HG03457 (cell line): Measurements from ENCODE around the gene TBX15.

ENCODE experiments used
- ATAC-seq: cut with Tn5 transposase; IDR thresholded peaks from one replicate; pipeline ENCODE4 v1.9.1; 2021; ENCODE audit warnings: moderate number of reproducible peaks; ENCODE audit not compliant: unreplicated experiment

The TBX15 gene

DNA sequence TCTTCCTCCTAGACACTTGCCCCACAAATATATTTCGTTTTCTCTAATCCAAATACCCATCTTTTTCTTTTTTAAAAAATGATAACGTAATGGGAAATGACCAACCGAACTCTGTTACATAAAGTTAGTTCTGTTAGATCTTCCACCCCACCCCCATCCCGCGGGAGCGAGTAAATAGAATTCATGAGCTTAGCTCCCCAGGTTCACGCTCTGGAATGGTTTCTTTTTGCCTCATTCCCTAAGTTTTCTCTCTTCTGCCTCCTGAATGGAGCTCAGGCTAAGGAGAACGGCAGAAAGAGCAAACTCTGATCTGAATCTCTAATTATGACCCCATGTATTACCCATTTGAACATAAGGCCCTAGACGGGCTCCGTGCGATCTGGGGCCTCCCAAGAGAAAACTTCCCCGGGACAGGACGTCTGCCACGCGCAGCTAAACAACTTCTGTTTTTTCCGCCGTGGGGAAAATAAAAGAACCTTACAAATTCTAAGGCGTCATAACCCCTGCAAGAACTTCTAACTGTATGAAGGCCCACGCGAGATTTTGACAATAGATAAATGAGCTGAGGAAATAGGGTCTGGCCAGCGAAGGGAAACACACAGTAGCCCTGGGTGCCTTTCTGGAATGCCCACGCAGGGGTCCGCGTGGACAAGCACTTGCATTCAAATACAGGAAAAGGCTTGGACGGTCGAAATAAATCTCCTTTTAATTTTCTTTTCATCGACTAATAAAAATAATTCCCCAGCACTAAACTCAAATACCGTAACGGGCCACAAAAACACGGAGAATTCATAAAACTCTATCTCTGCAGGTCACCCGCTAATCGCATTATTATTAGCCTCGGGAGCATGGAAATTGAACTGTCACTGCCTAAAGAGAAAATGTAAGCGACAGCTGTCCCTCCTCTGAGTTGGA, 2.2 kb downstream of the TBX15 start:
- ATAC-seq, result no peak

DNA sequence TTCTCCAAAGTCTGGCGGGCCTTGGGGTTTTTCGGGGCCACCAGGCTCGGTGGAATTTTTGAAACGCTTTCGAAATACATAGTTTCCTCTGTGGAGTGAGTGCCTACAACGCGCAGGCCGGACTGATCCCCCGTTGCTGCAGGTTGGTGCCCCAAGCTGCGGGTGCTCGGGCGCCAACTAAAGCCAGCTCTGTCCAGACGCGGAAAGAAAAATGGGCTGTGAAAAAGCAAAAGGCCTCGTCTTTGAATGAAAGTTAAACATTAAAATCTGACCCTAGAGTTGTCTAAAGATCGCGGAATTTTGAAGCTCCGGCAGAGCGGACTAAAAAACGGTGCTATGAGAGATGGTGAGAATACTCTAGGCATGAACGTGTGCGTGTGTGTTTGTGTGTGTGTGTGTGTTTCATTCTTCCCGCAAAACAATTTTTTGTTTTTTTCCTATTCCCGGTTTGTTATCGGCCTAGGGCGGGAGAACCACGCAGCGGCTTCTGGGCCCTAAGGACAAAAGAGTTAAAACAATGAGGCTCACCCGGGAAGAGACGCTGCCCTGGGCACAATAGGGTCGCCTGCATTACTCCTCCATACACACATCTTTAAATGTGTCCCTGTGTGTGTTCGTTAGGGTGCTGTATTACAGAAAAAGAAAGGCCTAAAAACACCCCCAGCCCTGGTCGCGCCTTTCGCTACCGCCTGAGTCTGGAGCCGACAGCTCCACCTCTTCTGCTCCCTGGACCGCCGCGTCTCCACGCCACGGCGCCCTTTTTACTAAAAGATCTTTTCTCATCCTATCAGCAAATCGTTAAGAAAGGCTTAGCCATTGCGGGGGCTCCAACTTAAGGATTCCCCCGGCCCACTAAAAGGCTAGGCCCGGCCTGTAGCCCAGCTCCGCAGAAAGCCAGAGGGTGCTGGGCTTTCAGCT, 3.2 kb downstream of the TBX15 start:
- no peak for ATAC-seq

DNA sequence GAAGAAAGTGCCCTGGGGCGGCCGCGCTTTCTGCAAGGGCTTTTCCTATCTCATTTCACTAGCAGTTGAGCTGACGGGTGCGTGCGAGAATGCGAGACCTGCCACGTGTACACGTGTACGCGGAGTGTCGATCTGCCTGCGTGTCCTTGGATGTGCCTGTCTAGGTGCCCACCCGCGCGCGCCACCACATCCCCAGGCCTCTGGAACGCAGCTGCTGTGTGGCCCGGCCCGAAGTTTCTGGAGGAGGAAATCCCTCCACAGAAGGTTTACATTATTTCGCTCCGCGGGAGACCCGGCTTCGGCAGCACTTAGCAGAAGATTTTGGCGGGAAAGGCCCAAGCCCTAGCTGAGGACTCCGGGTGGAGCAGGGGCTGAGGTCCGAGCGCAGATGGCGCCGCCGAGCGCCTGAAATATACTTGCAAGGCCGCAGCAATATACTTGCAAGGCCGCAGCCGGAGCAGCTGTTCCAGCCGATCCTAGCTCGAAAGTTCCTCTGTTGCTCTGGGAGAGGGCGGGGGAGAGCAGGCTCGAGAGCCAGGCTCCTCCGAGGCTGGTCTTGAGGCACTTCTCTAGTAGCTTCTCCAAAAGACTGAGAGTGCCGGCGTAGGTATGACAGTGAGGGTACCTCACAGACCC, 3.9 kb downstream of the TBX15 start:
- no peak for ATAC-seq

DNA sequence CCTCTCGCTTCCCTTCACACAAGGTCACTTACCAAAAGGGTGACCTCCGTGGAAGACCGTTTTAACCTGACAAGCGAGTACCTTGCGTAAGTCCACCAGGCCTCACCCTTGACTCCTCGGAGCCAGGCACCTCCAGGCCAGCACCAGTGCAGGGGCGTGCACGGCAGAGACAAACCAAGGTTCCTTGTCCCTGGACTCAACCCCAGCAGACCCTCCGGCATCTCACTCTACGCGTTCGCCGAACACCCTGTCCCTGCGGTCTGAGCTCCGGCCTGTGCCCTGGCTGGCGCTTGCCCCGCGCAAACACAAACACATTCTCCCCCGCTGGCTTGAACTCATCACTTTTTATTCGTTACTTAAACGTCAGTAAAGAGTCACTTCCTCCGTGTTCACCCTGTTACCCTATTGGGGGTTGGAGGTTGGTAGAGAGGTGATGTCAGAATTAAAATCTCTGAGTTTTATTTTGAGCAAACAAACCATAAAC, 4.5 kb downstream of the TBX15 start:
- ATAC-seq, result no peak

DNA sequence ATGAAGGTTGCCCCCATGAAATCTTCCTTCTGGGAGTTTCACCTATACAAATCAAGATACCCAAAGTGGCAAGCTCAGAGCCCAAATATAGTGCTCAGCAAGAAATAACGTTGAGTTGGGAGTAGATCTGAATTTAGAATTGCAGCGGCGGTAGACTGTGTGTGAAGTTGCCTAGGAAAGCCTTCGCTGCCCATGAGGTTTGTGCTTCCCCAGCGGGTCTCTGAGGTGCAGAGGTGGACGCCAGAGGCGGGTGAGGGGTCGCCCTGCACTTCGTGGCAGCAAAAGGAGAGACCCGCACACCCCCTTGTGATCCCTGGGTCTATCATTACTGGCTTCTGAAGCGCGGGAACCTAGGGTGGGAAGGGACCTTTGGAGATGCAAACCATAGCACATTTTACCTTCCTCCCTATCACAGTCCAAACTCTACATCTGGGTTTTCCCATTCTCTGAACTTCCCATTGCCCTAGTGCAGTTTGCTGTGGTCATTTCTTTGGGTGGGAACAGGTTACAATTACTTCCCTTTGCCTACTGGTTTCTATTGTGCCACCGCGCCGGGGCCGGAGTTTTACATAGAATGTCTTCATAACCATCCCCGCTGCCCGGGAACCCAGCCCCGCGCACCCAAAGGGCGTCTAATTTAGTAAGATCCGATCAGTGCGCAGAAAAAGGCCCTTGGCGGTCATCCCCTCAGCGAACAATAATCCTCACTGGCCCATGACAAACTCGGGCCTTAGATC, 5.2 kb downstream of the TBX15 start:
- no peak for ATAC-seq

DNA sequence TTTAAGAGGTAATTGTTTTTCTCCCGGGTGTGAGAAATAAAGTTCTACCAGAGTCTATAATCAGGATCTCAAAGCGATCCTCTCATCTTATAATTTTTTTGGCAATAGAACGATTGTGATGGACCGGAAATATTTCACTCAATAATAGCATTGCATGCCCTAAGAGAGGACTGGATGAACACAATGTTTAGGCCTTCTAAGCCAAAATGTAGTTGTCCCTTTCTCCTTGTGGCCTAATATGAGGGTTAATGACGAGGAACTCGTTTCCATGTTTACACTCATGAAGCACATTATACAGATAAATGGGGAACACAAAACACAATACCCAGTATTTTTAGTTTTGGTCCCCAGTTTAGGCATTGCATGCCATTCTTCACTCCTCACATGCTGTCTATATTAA, 5.9 kb downstream of the TBX15 start:
- ATAC-seq, result no peak

DNA sequence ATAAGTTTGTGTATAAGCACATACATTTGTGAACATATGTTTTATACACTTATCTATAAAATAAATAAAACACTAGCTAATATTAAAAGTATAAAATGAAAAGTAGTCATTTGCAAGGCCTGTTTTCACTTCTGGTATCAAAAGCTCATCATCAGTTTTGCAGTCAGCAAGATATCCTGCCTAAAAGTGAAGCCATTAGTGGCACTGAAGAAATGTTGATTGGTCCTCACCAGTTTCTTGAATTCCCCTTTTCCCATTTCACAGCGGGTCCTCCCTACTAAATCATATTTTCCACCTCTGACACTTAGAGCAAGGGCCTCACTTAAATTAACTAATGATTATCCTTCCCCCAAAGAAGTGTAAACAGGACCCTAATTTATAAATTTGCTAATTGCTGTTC, 6.7 kb downstream of the TBX15 start:
- ATAC-seq, result no peak

DNA sequence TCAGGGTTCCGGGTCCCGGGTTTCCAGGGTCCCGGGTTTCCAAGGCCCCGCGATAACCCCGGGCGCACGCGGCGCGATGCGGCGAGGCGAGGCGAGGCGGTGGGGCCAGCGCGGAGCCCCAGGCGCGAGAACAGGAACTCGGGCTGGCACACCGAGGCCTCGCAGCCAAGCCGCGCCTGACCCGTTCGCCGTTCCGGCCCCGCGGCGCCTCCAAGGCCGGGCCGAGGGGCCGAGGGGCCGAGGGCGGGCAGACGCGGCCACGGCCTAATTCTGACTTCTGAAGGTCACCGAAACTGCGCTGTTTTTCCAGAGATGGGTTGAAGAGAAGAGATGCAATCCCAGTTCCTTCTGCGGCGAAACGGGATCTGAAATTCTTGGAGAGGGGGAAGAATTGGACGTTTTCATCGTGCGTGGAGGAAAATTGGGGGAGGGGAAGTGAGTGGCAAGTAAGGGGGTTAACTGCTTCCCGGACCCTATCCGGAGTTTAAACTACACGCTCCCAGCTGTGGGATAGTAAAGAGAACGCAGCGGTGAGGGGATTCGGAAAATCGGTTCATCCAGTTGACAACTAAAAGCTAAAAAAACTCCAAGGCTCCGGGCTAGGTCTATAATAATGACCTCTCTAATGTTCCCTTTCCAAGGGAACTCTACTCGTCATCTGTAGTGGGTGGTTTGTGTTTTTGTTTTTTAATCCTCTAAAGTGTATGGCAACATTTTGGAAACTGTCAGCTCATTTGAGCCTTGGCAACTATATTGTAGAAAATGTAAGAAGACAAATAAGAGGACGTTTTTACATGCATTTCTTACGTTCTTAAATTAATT, 8.2 kb downstream of the TBX15 start:
- no peak for ATAC-seq

DNA sequence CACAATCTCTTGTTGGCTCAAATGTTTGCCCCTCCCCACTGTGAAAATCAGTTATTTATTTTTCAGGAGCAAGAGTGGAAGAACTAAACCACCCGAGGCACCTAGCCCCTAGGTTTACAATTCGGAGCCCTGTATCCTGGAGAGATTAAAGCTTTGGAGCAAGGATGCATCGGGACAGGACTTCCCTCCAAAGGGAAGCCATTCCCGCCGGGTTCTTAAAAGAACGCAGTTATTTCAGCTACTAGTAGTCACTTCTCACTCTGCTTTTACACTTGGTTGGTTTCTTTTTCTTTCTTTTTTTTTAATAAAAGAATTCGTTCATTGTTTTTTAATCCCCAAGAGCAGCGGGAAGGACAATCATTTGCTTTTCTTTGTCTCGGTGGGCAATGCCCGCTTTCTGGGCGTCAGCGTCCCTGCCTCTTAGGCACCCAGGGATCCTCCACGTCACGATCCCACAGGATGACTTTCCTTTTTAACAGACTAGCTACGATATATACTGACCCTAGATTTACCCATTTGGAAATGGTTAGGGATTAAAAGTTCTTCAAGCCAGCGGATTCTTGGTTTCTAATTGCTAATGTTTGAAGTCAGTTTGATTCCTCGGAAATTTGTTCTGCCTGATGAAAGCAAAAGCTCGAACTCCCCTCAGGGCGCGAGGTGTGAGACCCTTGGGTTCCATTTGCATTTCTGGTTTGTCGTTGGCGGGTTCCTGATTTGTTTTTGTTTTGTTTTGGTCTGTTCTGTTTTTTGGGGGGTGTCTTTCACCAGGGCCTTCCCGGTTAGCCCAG, 9.0 kb downstream of the TBX15 start:
- ATAC-seq, result no peak

DNA sequence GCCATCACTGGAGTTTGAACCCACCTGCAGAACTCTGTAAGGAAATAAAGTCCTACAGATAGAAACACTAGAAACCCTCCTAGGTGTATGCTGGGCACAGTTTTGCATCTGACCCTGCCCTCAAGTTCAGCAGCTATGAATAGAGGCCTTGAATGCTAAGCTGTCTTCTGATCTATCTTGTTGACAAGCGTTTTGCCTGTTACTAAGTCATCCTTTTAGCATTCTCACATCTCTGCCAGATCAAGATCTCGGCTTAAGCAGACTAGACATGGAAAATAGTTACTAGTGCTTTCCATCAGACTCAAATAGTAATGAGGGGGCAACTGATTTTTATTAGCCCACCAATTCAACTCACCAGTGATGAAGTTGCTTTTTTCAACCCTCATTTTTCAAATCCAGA, 10.5 kb downstream of the TBX15 start:
- ATAC-seq, result no peak

DNA sequence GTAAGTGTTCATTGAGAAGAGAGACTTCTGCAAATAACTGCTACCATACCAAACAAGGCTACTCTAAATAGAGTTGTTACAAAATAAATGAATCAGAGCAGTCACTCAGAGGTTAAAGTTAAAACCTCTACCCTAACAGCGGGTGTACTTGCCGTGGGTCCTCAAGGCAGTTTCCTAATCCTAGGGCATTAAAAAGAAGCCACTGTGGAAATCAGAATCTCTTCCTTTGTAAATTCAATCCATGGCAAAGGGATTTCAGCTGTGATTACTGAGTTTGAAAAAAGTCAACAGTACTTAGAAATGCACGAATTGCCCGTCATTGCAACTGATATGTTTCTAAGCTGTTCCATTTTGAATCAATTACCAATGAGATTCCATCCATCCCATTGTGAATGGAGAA, 13.5 kb downstream of the TBX15 start:
- ATAC-seq, result no peak

DNA sequence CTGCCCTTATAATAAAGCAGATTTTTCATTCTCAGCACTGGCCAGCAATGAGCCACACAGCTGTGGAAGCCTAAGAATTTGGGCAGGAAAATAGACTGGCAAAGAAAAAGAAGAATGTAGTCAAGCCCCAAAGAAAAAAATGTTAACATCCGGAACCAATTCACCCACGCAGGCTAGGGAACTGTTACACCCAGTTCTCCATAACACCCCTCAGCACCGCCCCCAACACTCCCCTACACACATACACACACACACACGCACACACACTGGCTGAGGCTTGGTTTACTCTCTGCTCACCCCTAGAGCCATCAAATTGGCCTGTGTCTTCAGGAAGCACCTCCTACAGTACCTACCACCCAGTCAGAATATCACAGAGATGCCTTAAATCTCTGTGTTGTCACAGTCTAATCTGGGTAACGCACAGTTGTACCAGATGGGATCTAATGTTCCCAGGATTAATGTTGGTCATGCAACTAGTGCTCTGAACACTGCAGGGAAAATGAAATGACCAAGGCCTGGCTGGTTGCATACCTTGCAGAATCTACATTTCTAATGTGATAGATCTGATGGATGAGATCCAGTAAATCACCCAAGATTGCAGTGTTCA, 14.5 kb downstream of the TBX15 start:
- no peak for ATAC-seq

DNA sequence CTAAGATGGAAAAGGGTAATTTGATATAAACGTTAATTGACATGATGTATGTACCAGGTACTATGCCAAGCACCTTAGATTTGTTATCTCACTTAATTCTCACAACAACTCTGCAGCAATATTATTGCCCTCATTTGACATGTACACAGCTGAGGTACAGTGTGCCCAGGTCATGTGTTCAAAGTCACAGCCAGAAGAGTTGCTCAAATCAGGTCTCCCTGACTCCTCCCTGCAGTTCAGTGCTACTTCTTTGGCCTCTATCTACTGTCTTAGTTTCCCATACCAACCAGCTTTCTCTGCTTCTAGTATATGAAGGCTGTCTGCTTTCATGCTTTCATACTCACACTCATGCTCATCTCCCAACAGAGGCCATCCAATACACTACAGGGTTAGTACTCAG, 15.1 kb downstream of the TBX15 start:
- no peak for ATAC-seq

DNA sequence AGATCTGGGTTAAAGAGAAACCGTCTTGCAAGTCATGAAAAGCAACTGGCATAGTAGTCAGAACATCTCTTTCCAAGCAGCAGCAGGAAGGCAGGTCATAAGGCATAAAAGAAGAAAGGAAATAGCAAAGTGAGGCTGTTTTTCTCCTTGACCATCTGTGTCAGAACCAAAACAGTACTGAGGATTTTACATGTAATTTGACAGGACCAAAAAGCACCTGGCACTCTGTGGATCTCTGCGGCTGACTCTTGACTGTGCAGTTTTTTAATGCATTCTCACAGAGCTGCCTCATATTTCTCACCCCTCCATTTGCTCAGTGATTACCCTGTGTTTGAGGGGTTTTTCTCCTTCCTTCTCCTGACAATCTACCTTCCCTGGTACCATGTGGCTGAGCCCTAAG, 17.7 kb downstream of the TBX15 start:
- ATAC-seq, result no peak

DNA sequence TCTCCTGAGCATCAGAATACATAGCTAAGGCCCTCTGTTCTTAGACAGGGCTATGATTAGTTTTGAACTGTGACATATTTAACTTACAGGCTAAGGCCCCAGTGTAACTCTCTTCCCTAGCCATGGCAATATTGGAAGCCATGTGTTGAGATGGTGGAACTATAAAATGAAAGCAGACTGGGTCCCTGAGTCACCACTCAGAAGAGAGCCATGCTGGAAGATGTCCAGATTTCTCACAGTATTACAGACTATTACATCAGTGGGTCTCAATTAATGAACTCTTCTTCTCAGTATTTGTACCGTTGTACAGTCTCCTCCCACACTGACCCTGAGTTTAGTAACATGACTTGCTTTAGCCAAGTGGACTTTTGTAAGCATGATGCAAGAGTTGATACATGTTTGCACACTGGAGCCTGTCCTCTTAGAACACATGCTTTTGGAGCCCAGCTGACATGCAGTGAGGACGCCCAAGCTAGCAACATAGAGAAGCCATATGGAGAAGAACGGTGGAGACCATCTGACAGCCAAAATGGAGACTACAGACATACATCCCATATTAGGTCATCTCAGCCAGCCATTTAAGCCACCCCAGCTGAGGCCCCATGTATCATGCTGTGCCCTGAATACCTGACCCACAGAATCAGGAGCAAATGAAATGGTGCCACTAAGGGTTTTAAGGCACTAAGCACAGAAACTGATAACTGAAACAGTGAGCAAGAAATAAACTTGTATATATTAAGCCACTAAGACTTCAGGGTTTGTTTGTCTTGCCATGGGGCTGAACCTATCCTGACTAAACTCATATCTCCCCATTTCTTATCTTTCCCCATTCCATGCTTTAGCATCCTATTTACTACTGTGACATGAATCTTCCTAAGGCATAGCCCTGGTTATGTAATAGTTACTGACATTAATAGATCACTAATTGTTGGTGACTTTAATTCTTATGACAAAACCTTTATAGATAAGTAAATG, 24.4 kb downstream of the TBX15 start:
- ATAC-seq, result no peak

DNA sequence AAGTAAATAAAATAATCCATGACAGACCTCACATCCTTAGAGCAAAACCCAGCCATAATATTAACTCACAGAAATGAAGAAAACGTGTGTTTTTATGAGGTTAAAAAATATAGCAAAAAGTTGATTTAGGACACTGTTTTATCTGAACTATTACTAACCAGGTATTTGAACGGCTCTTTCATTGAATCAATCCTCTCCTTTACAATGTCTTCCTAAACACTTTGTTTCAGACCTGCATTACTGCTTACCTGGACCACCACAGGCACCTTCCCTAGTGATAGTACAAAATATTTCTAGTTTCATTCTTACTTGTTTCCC, 25.0 kb downstream of the TBX15 start:
- no peak for ATAC-seq

DNA sequence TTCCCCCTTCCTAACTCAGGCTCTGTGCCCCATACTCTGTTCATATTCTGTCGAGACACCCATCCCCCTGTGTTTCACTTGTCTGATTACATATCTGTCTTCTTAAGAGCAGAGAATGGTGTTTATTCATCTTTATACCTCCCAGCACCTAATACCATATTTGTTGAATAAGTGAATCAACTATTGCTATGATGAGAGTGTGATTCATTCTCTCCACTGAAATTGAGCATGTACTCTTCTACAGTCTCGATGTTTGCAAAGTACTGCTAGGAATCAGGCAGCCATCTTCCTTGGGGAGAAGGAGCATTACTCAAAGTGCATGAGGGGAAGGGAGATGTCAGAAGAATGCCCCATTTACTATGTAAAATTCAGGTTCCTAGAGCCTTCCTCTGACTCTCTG, 27.0 kb downstream of the TBX15 start:
- ATAC-seq, result no peak
